SK-N-SH (cell line): ENCODE results near the gene APPL1. TPM values are rescaled to one million over a fixed set of nuclear protein-coding genes. Genes with fewer than 3 reads are reported as not detected.

Source experiments
- CTCF ChIA-PET: fragments of 300-600, 350-600 bp; formaldehyde crosslinking; extraction: SDS; loops from one replicate; lab custom pipeline; 2021; lab: Yijun Ruan, JAX
- POLR2A ChIA-PET: fragments of 350-600 bp; sonication (Branson Sonifier 250); formaldehyde crosslinking; extraction: SDS; loops from one replicate; lab custom pipeline; 2020; ENCODE audit warnings: antibody characterized with exemption, inconsistent platforms; lab: Yijun Ruan, JAX
- DNase-seq: peaks from one replicate; pipeline ENCODE4 v3.0.0; 2012
- H2AFZ ChIP-seq: fragments of 200-600 bp; sonication (generic); 2 replicates; pipeline ENCODE4 v1.8.1; 2016; ENCODE audit warnings: antibody characterized with exemption, mild to moderate bottlenecking, low read depth
- H3F3A ChIP-seq: fragments of 200-600 bp; sonication (generic); replicated peaks from 2 replicates; pipeline ENCODE3; 2016; ENCODE audit warnings: antibody characterized with exemption, mild to moderate bottlenecking; ENCODE audit not compliant: insufficient read depth
- H3K27ac ChIP-seq, 2 experiments: fragments of 200-500 bp in 1 of 2; fragments of 200-600 bp in 1 of 2; sonication (Bioruptor generic) in 1 of 2; sonication (generic), shearing (Covaris generic) in 1 of 2; 2 replicates each; pipeline versions ENCODE4 v1.5.1 to v1.6.1; 2014 to 2016; ENCODE audit warnings: low read depth in 2 of 2, inconsistent platforms in 1 of 2, low read length in 1 of 2, mild to moderate bottlenecking in 1 of 2, mixed read lengths in 1 of 2
- H3K27me3 ChIP-seq: fragments of 200-600 bp; sonication (generic), shearing (Covaris generic); 2 replicates; pipeline ENCODE4 v1.6.1; 2016; ENCODE audit warnings: mixed run types; ENCODE audit not compliant: insufficient read depth
- H3K36me3 ChIP-seq, 2 experiments: fragments of 200-500 bp in 1 of 2; fragments of 200-600 bp in 1 of 2; sonication (Bioruptor generic) in 1 of 2; sonication (generic) in 1 of 2; replicated peaks in 1 of 2; 2 replicates each; pipeline versions ENCODE3 to v1.5.1; 2014 to 2016; ENCODE audit warnings: low read length in 1 of 2, mild to moderate bottlenecking in 1 of 2; ENCODE audit not compliant: insufficient read depth in 2 of 2, control insufficient read depth in 1 of 2
- H3K4me1 ChIP-seq, 2 experiments: fragments of 200-500 bp in 1 of 2; fragments of 200-600 bp in 1 of 2; sonication (Bioruptor generic) in 1 of 2; sonication (generic), shearing (Covaris generic) in 1 of 2; 2 replicates each; pipeline versions ENCODE4 v1.5.1 to v1.6.1; 2014 to 2016; ENCODE audit warnings: low read depth in 1 of 2, low read length in 1 of 2, mixed run types in 1 of 2; ENCODE audit not compliant: insufficient read depth in 2 of 2, control insufficient read depth in 1 of 2
- H3K4me2 ChIP-seq: fragments of 200-600 bp; sonication (generic), shearing (Covaris generic); 2 replicates; pipeline ENCODE4 v1.6.1; 2017; ENCODE audit warnings: mixed run types
- H3K4me3 ChIP-seq, 2 experiments: fragments of 200-500 bp in 1 of 2; fragments of 200-600 bp in 1 of 2; sonication (Bioruptor generic) in 1 of 2; sonication (generic), shearing (Covaris generic) in 1 of 2; 2 replicates each; pipeline versions ENCODE4 v1.5.1 to v1.8.1; 2014 to 2016; ENCODE audit warnings: low read depth in 2 of 2, inconsistent platforms in 1 of 2, low read length in 1 of 2, mild to moderate bottlenecking in 1 of 2, mixed read lengths in 1 of 2, moderate library complexity in 1 of 2
- H3K79me2 ChIP-seq: fragments of 200-600 bp; sonication (generic); 2 replicates; pipeline ENCODE4 v1.8.1; 2017; ENCODE audit warnings: mild to moderate bottlenecking; ENCODE audit not compliant: insufficient read depth
- H3K9ac ChIP-seq: fragments of 200-600 bp; sonication (generic); 2 replicates; pipeline ENCODE4 v1.6.1; 2017; ENCODE audit warnings: mixed run types
- H3K9me2 ChIP-seq: fragments of 200-600 bp; sonication (generic); 2 replicates; pipeline ENCODE4 v1.6.1; 2017; ENCODE audit warnings: mixed run types
- H3K9me3 ChIP-seq: fragments of 200-600 bp; sonication (generic); 2 replicates; pipeline ENCODE4 v1.6.1; 2017; ENCODE audit warnings: mixed run types, mild to moderate bottlenecking, moderate library complexity
- H4K20me1 ChIP-seq: fragments of 200-600 bp; sonication (generic); 2 replicates; pipeline ENCODE4 v1.6.1; 2017; ENCODE audit warnings: mild to moderate bottlenecking, mixed run types; ENCODE audit not compliant: insufficient read depth
- PBX3 ChIP-seq: IDR thresholded peaks from 2 replicates; pipeline ENCODE4; 2012
- RAD21 ChIP-seq: IDR thresholded peaks from 2 replicates; pipeline ENCODE4 v1.6.1; 2012; ENCODE audit warnings: mild to moderate bottlenecking, low read length
- SMC3 ChIP-seq: IDR thresholded peaks from 2 replicates; pipeline ENCODE4 v1.6.1; 2012; ENCODE audit warnings: low read depth, low read length, improper control_type of control experiment
- TAF1 ChIP-seq: IDR thresholded peaks from 2 replicates; pipeline ENCODE4 v1.6.1; 2012; ENCODE audit warnings: low read depth, mild to moderate bottlenecking, low read length, moderate library complexity, borderline replicate concordance
- TEAD4 ChIP-seq: IDR thresholded peaks from 2 replicates; pipeline ENCODE4 v1.4.0; 2012; ENCODE audit warnings: mild to moderate bottlenecking, borderline replicate concordance; ENCODE audit not compliant: insufficient read depth
- WGBS: methylation state at CpG from one replicate; pipeline ENCODE4 v1.1.6; 2017; ENCODE audit warnings: low lambda C conversion rate; 5-methylcytosine and 5-hydroxymethylcytosine counted together
- polyA plus RNA-seq, 3 experiments: library from polyadenylated mRNA; depleted of rRNA; stranded (reverse); fragments of >200 nt; gene quantifications; 2 replicates each; pipeline ENCODE4 v1.2.3, GENCODE V29; 2012
- TF ChIP-seq, protein P1 (sequence below): fragments of 200-600 bp; sonication (generic); IDR thresholded peaks from 2 replicates; pipeline ENCODE4 v1.6.1; 2017; ENCODE audit warnings: antibody characterized with exemption, mild to moderate bottlenecking, moderate library complexity

The APPL1 gene
- polyA plus RNA-seq, 1 of the 3 experiments (the other 2 are of a cell fraction), result 6.9 TPM

DNA sequence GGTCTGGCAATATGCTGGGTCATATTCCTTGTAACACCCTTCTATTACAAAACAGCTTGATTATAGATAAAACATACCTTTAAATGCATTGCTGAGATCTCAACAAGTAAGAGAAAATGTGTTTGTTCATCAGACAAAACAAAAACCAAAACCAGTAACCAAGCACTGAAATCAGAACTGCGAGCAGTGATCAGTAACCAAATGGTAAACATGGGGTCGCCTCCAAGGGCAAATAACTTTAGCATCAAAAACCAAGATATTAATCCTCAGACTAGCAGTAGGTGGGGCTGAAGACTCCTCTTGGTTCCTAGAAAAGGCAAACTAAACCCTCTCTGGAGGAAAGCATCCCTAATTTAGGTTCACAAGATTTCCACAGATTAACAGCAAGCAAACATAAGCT, 21.1 kb upstream of the APPL1 start:
- Histone ChIP-seq H3K9me3 (no peaks in the 10 kb centered on the region), H3K27ac (no peak overlapping the region), H3F3A (no peaks in the 10 kb centered on the region), H3K4me3 (no peak overlapping the region), H3K9me2 (no peaks in the 10 kb centered on the region), H2AFZ (no peak overlapping the region), H3K36me3 (no peaks in the 10 kb centered on the region), H3K79me2 (no peaks in the 10 kb centered on the region), H3K4me1 (no peaks in the 10 kb centered on the region), H3K4me2 (no peak overlapping the region), H3K9ac (no peak overlapping the region), H4K20me1 (no peaks in the 10 kb centered on the region), H3K27me3 (no peaks in the 10 kb centered on the region)
- WGBS, result 96% methylated on average over 2 of the region's 2 CpGs
- TF ChIP-seq PBX3 (no peak), TAF1 (no peak), TEAD4 (no peak)
- ChIA-PET POLR2A (no interaction called here), CTCF (interaction anchor here (0.9 to 1.0 kb wide), 3 partner anchors 10 to 211 kb away, joined by 3 read pairs; no protein-coding TSS in a partner anchor)
- no peak for DNase-seq

DNA sequence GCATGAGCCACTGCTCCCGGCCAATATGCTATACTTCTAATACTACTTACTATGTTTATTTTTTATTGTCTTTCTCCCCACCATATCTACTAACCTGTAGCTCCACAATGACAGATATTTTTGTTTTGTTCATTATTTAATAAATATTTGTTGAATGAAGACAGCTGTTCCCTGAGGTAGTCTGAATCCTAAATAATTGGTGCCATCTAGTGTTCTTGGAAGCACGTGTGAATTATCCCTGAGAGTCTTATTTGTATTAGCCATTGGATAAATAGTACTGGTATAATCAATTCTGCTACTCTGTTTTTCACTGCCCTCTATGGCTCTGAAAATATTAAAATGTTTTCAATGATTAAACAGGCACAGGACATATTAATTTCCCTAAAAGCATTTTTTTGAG, 5.6 kb upstream of the APPL1 start:
- Histone ChIP-seq H3F3A (peaks cover 11% of the 10 kb centered on the region), H3K9me2 (no peaks in the 10 kb centered on the region), H4K20me1 (no peaks in the 10 kb centered on the region), H2AFZ (no peak overlapping the region), H3K79me2 (no peaks in the 10 kb centered on the region), H3K36me3 (no peaks in the 10 kb centered on the region), H3K27me3 (no peaks in the 10 kb centered on the region), H3K4me1 (peaks cover 0 to 3% of the 10 kb centered on the region in 2 experiments; a peak in 2 of 4 replicates), H3K4me3 (no peak overlapping the region), H3K9ac (no peak overlapping the region), H3K9me3 (no peaks in the 10 kb centered on the region), H3K27ac (no peak overlapping the region), H3K4me2 (no peak overlapping the region)
- ChIA-PET POLR2A (no interaction called here), CTCF (interaction anchor here (0.6 to 3.8 kb wide), 23 partner anchors 12 to 233 kb away, joined by 3 to 38 read pairs (median 4); partner anchors contain the start of genes HESX1 and IL17RD)
- peak; percentile 56 for TF ChIP-seq SMC3
- TF ChIP-seq, protein P1, sequence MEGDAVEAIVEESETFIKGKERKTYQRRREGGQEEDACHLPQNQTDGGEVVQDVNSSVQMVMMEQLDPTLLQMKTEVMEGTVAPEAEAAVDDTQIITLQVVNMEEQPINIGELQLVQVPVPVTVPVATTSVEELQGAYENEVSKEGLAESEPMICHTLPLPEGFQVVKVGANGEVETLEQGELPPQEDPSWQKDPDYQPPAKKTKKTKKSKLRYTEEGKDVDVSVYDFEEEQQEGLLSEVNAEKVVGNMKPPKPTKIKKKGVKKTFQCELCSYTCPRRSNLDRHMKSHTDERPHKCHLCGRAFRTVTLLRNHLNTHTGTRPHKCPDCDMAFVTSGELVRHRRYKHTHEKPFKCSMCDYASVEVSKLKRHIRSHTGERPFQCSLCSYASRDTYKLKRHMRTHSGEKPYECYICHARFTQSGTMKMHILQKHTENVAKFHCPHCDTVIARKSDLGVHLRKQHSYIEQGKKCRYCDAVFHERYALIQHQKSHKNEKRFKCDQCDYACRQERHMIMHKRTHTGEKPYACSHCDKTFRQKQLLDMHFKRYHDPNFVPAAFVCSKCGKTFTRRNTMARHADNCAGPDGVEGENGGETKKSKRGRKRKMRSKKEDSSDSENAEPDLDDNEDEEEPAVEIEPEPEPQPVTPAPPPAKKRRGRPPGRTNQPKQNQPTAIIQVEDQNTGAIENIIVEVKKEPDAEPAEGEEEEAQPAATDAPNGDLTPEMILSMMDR, result peak; percentile 53
- TF ChIP-seq RAD21, result peak; percentile 80
- no peak for TF ChIP-seq PBX3
- WGBS, result 85% methylated on average over 2 of the region's 2 CpGs
- DNase-seq, result peak; percentile 36
